ENCODE measurements around the gene RPS18.

RPS18 gene

DNA sequence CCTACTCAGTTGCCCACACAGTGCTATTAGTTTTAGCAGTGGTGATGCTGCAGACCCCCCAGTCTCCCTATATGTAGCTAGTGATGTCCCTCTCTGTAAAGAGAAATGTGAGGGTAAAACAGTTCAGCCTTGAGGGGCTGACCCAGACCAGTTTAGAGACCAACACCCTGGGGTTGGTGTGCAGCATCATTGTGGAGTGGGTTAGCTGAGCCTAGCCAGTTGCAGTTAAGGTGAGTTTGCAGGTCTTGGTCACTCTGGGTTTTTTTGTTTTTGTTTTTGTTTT lies 4.6 kb downstream of the RPS18 start:
- no peak for ATAC-seq
- TF ChIP-seq ZFP30 (CRISPR knock-in tag; IDR thresholded peaks at IDR 0.05) (no peak), OSR1 (CRISPR knock-in tag; IDR thresholded peaks at IDR 0.05) (no peak), BACH2 (CRISPR knock-in tag; IDR thresholded peaks at IDR 0.05; ENCODE audit: borderline replicate concordance) (no peak), RARB (CRISPR knock-in tag; IDR thresholded peaks at IDR 0.05) (no peak), ZFP3 (CRISPR knock-in tag; IDR thresholded peaks at IDR 0.05) (no peak), ZNF70 (CRISPR knock-in tag; IDR thresholded peaks at IDR 0.05) (no peak), ZC3H10 (CRISPR knock-in tag; IDR thresholded peaks at IDR 0.05) (no peak)

DNA sequence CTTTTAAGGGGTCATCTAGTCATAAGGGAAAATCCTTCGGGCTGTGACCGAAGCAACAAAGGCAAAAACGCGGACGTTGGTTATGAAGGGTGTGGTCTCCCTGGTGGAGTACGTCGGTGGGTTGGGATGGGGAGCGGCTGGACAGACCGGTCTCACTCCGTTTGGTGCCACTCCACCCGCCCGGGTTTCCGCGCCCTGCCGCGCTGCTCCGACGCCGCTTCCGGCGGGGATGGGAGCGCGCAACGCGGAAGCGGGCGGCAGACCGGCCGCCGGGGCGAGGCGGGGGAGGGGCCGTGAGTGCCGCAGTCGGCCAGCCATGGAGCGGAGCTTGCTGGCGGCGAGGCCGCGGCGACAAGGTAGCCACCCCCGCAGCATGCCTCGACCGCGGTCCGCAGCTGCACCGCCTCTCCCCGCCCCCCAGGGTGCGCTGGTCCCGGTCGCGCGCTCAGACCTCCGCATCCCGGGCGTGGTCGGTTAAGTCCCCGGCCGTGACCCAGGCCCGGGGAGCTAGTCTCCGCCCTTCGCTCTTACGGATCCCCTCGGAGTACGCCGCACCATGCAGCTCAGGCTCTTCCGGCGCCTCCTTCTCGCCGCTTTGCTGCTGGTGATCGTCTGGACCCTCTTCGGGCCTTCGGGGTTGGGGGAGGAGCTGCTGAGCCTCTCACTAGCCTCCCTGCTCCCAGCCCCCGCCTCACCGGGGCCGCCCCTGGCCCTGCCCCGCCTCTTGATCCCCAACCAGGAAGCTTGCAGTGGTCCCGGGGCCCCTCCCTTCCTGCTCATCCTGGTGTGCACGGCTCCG lies 5.2 kb downstream of the RPS18 start, which contains the start of gene B3GALT4:
TSS of gene B3GALT4 (plus strand) at position 260 of the 799 bp plus-strand sequence. CDS start at position 557, 297 bp downstream.
- no peak for TF ChIP-seq SNAI2 (CRISPR knock-in tag; IDR thresholded peaks at IDR 0.05)
- peak; percentile 60; the same call in 1 of the 2 replicates for TF ChIP-seq ZFP30 (CRISPR knock-in tag; IDR thresholded peaks at IDR 0.05)
- peak; percentile 67 for TF ChIP-seq TOX (CRISPR knock-in tag; IDR thresholded peaks at IDR 0.05; ENCODE audit: borderline replicate concordance)
- TF ChIP-seq RARB (CRISPR knock-in tag; IDR thresholded peaks at IDR 0.05) = 0 out of 2 replicates have a peak, but pooled peaks have one; percentile 55
- no peak for TF ChIP-seq BACH2 (CRISPR knock-in tag; IDR thresholded peaks at IDR 0.05; ENCODE audit: borderline replicate concordance)
- peak; percentile 92 for TF ChIP-seq ZC3H10 (CRISPR knock-in tag; IDR thresholded peaks at IDR 0.05)
- TF ChIP-seq TCF4 (CRISPR knock-in tag; IDR thresholded peaks at IDR 0.05; ENCODE audit: borderline replicate concordance) = no peak
- TF ChIP-seq ISL1 (CRISPR knock-in tag; IDR thresholded peaks at IDR 0.05) = no peak
- TF ChIP-seq, protein P1, sequence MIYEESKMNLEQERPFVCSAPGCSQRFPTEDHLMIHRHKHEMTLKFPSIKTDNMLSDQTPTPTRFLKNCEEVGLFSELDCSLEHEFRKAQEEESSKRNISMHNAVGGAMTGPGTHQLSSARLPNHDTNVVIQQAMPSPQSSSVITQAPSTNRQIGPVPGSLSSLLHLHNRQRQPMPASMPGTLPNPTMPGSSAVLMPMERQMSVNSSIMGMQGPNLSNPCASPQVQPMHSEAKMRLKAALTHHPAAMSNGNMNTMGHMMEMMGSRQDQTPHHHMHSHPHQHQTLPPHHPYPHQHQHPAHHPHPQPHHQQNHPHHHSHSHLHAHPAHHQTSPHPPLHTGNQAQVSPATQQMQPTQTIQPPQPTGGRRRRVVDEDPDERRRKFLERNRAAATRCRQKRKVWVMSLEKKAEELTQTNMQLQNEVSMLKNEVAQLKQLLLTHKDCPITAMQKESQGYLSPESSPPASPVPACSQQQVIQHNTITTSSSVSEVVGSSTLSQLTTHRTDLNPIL (CRISPR knock-in tag; IDR thresholded peaks at IDR 0.05; ENCODE audit: low read depth) = no peak; the same call in 1 of the 2 replicates
- peak; percentile 87 for TF ChIP-seq GLIS3 (CRISPR knock-in tag; IDR thresholded peaks at IDR 0.05)
- TF ChIP-seq, protein P2, sequence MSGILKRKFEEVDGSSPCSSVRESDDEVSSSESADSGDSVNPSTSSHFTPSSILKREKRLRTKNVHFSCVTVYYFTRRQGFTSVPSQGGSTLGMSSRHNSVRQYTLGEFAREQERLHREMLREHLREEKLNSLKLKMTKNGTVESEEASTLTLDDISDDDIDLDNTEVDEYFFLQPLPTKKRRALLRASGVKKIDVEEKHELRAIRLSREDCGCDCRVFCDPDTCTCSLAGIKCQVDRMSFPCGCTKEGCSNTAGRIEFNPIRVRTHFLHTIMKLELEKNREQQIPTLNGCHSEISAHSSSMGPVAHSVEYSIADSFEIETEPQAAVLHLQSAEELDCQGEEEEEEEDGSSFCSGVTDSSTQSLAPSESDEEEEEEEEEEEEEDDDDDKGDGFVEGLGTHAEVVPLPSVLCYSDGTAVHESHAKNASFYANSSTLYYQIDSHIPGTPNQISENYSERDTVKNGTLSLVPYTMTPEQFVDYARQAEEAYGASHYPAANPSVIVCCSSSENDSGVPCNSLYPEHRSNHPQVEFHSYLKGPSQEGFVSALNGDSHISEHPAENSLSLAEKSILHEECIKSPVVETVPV (CRISPR knock-in tag; IDR thresholded peaks at IDR 0.05) = peak; percentile 59; the same call in 1 of the 2 replicates
- peak; percentile 69 for TF ChIP-seq ZFP3 (CRISPR knock-in tag; IDR thresholded peaks at IDR 0.05)
- peak; percentile 74; the same call in 1 of the 2 replicates for TF ChIP-seq ESRRG (CRISPR knock-in tag; IDR thresholded peaks at IDR 0.05)
- TF ChIP-seq, protein P3, sequence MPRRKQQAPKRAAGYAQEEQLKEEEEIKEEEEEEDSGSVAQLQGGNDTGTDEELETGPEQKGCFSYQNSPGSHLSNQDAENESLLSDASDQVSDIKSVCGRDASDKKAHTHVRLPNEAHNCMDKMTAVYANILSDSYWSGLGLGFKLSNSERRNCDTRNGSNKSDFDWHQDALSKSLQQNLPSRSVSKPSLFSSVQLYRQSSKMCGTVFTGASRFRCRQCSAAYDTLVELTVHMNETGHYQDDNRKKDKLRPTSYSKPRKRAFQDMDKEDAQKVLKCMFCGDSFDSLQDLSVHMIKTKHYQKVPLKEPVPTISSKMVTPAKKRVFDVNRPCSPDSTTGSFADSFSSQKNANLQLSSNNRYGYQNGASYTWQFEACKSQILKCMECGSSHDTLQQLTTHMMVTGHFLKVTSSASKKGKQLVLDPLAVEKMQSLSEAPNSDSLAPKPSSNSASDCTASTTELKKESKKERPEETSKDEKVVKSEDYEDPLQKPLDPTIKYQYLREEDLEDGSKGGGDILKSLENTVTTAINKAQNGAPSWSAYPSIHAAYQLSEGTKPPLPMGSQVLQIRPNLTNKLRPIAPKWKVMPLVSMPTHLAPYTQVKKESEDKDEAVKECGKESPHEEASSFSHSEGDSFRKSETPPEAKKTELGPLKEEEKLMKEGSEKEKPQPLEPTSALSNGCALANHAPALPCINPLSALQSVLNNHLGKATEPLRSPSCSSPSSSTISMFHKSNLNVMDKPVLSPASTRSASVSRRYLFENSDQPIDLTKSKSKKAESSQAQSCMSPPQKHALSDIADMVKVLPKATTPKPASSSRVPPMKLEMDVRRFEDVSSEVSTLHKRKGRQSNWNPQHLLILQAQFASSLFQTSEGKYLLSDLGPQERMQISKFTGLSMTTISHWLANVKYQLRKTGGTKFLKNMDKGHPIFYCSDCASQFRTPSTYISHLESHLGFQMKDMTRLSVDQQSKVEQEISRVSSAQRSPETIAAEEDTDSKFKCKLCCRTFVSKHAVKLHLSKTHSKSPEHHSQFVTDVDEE (CRISPR knock-in tag; IDR thresholded peaks at IDR 0.05) = peak; percentile 55; the same call in 1 of the 2 replicates
- TF ChIP-seq, protein P4, sequence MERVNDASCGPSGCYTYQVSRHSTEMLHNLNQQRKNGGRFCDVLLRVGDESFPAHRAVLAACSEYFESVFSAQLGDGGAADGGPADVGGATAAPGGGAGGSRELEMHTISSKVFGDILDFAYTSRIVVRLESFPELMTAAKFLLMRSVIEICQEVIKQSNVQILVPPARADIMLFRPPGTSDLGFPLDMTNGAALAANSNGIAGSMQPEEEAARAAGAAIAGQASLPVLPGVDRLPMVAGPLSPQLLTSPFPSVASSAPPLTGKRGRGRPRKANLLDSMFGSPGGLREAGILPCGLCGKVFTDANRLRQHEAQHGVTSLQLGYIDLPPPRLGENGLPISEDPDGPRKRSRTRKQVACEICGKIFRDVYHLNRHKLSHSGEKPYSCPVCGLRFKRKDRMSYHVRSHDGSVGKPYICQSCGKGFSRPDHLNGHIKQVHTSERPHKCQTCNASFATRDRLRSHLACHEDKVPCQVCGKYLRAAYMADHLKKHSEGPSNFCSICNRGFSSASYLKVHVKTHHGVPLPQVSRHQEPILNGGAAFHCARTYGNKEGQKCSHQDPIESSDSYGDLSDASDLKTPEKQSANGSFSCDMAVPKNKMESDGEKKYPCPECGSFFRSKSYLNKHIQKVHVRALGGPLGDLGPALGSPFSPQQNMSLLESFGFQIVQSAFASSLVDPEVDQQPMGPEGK (CRISPR knock-in tag; IDR thresholded peaks at IDR 0.05; ENCODE audit: borderline replicate concordance) = peak; percentile 85
- TF ChIP-seq ARNTL (CRISPR knock-in tag; IDR thresholded peaks at IDR 0.05; ENCODE audit: borderline replicate concordance, low read depth) = no peak
- peak; percentile 21; the same call in 1 of the 2 replicates for TF ChIP-seq ZNF8 (CRISPR knock-in tag; IDR thresholded peaks at IDR 0.05)
- 0 out of 2 replicates have a peak, but pooled peaks have one; percentile 43 for TF ChIP-seq ZNF565 (CRISPR knock-in tag; conservative IDR thresholded peaks at IDR 0.05; ENCODE audit: low read depth)
- TF ChIP-seq CSDC2 (CRISPR knock-in tag; IDR thresholded peaks at IDR 0.05) = 0 out of 2 replicates have a peak, but pooled peaks have one; percentile 53
- no peak for TF ChIP-seq ZNF70 (CRISPR knock-in tag; IDR thresholded peaks at IDR 0.05)
- TF ChIP-seq, protein P5, sequence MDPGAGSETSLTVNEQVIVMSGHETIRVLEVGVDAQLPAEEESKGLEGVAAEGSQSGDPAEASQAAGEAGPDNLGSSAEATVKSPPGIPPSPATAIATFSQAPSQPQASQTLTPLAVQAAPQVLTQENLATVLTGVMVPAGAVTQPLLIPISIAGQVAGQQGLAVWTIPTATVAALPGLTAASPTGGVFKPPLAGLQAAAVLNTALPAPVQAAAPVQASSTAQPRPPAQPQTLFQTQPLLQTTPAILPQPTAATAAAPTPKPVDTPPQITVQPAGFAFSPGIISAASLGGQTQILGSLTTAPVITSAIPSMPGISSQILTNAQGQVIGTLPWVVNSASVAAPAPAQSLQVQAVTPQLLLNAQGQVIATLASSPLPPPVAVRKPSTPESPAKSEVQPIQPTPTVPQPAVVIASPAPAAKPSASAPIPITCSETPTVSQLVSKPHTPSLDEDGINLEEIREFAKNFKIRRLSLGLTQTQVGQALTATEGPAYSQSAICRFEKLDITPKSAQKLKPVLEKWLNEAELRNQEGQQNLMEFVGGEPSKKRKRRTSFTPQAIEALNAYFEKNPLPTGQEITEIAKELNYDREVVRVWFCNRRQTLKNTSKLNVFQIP (CRISPR knock-in tag; IDR thresholded peaks at IDR 0.05; ENCODE audit: borderline replicate concordance, low read depth) = no peak
- peak; percentile 60 for ATAC-seq
